RWPE1 (cell line): Measurements from ENCODE around the gene HSP90B1.
A peak's percentile ranks its signal among the peaks of the same experiment; 100 is the strongest.

Source experiments
- CTCF ChIA-PET: fragments of 350-600 bp; sonication (Branson Sonifier 250); formaldehyde crosslinking; extraction: SDS; loops from one replicate; lab custom pipeline; 2021; lab: Yijun Ruan, JAX
- POLR2A ChIA-PET: fragments of 400-600 bp; formaldehyde crosslinking; extraction: SDS; loops from one replicate; lab custom pipeline; 2020; ENCODE audit warnings: antibody characterized with exemption; ENCODE audit not compliant: low non-redundant PET; lab: Yijun Ruan, JAX
- DNase-seq: peaks from one replicate; pipeline ENCODE4 v3.0.0; 2012; ENCODE audit warnings: low spot score
- H3K27ac ChIP-seq: fragments of 450-650 bp; 2 replicates; pipeline ENCODE4 v1.5.1; 2017
- CTCF ChIP-seq: fragments of 450-650 bp; conservative IDR thresholded peaks from 2 replicates; pipeline ENCODE4 v1.5.1; 2017; ENCODE audit warnings: low read depth, mild to moderate bottlenecking

The HSP90B1 gene

GRCh38 chr12:103924761-103925641 lies 5.2 kb upstream of the HSP90B1 start:
- DNase-seq: peak; percentile 4
- H3K27ac ChIP-seq: no peak overlapping the region
- TF ChIP-seq CTCF: no peak
- CTCF ChIA-PET: no interaction called here
- POLR2A ChIA-PET: interaction anchor here (0.6 kb wide), 1 partner anchor 15 kb away, joined by 3 read pairs; no protein-coding TSS in a partner anchor

GRCh38 chr12:103928682-103929045 lies 1.5 kb upstream of the HSP90B1 start:
- peak overlapping the region; percentile 91 for H3K27ac ChIP-seq
- no peak for DNase-seq
- CTCF ChIA-PET: interaction anchor here (0.5 kb wide), 1 partner anchor 343 kb away, joined by 4 read pairs; no protein-coding TSS in a partner anchor
- no peak for TF ChIP-seq CTCF
- POLR2A ChIA-PET: no interaction called here

- TF ChIP-seq CTCF: no peak
- ChIA-PET POLR2A (interaction anchor here (0.9 to 1.2 kb wide), 2 partner anchors 21 to 36 kb away, joined by 3 read pairs; partner anchors contain the start of gene TDG), CTCF (no interaction called here)
- peak overlapping the region; percentile 91 for H3K27ac ChIP-seq
- DNase-seq: peak; percentile 91
Observed at GRCh38 chr12:103929046-103929783, 995 bp upstream of the HSP90B1 start.

GRCh38 chr12:103929784-103930033 lies 501 bp upstream of the HSP90B1 start:
- POLR2A ChIA-PET: interaction anchor here (0.9 to 1.2 kb wide), 2 partner anchors 21 to 36 kb away, joined by 3 read pairs; partner anchors contain the start of gene TDG
- no peak for DNase-seq
- peak overlapping the region; percentile 91 for H3K27ac ChIP-seq
- no peak for TF ChIP-seq CTCF
- CTCF ChIA-PET: no interaction called here

- ChIA-PET CTCF (no interaction called here), POLR2A (no interaction called here)
- H3K27ac ChIP-seq: peak overlapping the region; percentile 91
- DNase-seq: peak; percentile 19
- no peak for TF ChIP-seq CTCF
Observed at GRCh38 chr12:103930787-103931735, 851 bp downstream of the HSP90B1 start.

GRCh38 chr12:103933237-103933636 lies 3.0 kb downstream of the HSP90B1 start:
- TF ChIP-seq CTCF: no peak
- no peak for DNase-seq
- POLR2A ChIA-PET: no interaction called here
- H3K27ac ChIP-seq: no peak overlapping the region
- CTCF ChIA-PET: no interaction called here
